IPS-11a (cell line): Measurements from ENCODE around the gene BCL2L13.
A peak's percentile ranks its signal among the peaks of the same experiment; 100 is the strongest.
"Not testable (repeated sequence)": the region's sequence is repeated elsewhere in the genome, so short reads cannot be mapped to it uniquely, and the experiment has no call there.

Source experiments
- H3K4me3 ChIP-seq: one replicate; pipeline ENCODE4 v1.5.1; 2013; ENCODE audit warnings: low read depth, low read length, control low read depth

The BCL2L13 gene

DNA sequence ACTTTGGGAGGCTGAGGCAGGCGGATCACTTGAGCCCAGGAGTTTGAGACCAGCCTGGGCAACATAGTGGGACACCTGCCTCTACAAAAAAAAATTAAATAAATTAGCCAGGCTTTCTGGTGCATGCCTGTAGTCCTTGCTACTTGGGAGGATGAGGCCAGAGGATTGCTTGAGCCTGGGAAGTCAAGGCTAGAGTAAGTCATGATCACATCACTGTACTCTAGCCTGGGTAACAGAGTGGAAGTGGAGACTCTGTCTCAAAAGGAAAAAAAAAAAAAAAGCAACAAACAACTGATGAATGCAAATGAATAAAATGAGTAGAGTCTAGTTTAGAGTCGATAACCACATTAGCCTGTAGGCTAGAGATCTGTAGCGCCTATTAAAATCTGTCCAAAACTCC lies 3.9 kb upstream of the BCL2L13 start:
- no peak overlapping the region for H3K4me3 ChIP-seq

DNA sequence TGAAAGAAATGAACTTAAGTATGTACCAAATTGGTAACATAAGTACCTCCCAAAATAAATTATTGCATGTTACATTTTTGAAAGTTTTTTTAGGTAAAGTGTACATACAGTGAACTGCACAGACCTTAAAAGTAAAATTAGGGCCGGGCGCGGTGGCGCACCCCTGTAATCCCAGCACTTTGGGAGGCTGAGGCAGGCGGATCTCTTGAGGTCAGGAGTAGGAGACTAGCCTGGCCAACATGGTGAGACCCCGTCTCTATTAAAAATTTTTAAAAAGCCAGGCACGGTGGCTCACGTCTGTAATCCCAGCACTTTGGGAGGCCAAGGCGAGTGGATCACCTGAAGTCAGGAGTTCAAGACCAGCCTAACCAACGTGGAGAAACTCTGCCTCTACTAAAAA lies 1.7 kb upstream of the BCL2L13 start:
- H3K4me3 ChIP-seq: not testable (repeated sequence)

DNA sequence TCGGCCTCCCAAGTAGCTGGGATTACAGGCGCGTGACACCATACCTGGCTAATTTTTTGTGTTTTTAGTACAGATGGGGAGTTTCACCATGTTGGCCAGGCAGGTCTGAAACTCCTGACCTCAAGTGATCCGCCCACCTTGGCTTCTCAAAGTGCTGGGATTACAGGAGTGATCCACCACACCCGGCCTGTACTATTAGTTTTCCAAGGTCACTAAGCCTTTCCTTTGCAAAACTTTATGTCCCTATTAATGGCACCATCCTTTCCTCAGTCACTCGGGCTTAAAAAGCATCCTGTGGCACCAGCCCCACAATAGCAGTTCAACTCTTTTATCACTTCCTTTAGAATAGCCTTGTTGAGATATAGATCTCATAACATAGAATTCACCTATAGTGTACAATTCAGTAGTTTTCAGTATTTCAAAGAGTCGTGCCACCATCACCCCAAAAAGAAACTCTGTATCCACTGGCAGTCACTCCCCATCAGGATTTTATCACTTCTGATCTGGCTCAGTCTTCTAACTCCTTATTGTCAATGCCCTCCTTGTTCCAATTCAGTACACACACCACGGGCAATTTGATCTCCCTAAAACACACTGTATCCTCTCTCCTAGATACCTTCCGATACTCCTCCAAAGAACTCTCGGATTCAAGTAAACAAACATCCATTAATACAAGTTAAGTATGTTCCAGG lies 921 bp upstream of the BCL2L13 start:
- H3K4me3 ChIP-seq: peak overlapping the region; percentile 97

DNA sequence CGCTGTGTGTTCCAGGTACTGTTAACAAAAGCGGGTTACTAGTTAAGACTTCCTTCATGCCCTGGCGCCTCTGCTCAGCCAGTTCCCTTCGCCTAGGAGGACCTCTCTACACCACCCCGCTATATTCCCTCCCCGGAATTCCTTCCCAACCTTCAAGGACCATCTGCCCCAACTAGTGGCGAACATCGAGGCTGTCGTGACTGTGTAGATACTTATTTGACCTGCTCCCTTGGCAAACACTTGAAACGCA lies 450 bp upstream of the BCL2L13 start:
- H3K4me3 ChIP-seq: peak overlapping the region; percentile 97

DNA sequence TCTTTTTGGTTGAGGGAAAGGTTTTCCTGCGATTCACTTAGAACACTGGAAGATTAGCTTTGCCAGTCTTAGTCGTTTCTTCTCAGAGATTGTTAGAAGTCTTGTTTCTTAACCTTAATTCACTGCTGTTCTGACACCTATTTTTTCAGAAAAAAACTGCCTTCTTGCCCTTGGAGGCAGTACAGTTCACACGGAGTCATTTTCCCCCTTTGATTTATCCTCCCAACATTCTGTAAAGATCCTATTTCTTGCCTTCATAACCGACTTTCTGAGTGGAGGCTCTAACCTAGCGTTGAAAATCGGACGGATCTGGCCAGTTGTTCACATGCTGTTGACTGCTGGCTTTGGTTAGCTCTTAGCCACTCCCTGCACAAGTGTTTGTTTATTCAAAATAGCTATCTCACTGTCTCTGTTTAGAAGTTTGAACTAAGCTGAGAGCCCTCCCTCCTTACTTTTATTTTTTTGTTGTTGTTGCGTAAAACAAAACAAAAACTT lies 737 bp downstream of the BCL2L13 start:
- H3K4me3 ChIP-seq: peak overlapping the region; percentile 97

DNA sequence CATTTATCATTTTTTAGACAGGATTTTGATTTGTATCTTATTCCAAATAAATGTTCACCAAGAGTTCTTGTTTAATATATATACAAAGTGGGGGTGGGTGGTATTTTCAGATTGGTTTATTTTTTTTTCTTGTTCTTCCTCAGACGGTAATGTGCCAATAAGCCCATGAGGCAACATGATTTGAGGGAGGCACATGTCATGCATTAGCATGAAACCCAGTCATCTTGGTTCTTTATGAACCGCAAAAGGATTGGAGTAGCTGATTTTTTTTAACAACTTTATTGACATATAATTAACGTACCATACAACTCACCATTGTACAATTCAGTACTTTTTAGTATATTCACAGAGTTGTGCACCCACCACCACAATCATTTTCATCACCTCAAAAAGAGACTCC lies 2.7 kb downstream of the BCL2L13 start:
- no peak overlapping the region for H3K4me3 ChIP-seq

DNA sequence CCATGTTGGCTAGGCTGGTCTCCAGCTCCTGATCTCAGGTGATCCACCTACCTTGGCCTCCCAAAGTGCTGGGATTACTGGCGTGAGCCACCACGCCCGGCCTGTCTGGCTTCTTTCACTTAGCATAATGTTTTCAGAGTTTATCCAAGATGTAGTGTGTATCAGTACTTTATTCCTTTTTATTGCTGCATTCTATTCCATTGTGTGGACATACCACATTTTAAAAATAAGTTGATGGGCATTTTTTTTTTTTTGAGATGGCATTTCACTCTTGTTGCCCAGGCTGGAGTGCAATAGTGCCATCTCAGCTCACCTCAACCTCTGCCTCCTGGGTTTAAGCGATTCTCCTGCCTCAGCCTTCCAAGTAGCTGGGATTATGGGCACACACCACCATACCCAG lies 3.8 kb downstream of the BCL2L13 start:
- H3K4me3 ChIP-seq: not testable (repeated sequence)

DNA sequence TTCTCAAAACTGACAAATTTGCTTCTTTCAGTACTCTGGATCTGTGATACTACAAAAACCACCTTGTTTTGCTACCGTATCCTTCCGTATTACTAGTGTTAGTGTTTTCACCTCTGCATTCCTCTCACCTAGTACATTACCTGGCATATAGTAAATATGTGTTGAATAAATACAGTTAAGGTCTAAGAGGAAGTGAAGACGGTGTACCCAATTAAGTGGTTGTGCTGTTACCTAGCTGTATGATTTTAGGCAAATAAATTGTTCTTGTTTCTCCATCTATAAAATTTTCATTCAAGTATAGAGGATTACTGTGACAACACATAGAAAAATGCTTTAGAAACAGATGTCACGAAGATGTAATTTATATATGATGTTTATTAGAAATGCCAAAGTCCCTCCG lies 8.9 kb downstream of the BCL2L13 start:
- H3K4me3 ChIP-seq: no peak overlapping the region

DNA sequence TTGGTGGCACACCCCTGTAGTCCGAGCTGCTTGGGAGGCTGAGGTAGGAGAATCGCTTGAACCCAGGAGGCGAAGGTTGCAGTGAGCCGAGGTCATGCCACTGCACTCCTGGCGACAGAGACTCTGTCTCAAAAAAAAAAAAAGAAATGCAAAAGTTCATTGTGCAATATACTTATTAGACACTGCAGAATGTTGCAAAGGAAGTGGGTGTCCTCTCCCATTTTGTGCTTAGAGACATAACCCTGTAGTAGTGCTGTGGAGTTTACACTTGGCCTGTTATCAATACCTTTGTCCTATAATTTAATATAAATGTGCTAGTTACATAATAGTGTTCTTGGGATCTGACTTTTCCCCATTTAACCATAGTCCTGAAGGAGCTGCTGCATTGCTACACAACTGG lies 9.4 kb downstream of the BCL2L13 start:
- no peak overlapping the region for H3K4me3 ChIP-seq

DNA sequence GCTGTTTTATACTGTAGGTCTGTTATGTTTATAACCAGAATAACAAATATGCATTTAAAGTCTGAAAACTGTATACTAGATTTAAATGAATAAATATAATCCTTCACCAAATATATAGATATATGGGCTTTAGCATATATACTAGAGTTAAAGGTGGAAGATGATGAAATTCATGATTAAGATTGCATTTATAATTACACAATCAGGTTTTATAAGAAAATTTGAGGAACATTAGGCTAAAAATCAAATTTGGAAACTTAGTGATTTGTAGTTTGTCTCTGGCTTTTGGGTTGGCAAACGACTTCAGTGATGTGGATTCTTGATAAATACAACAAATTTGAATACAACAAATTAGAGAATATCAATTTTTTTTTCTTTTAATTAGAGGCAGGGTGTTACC lies 10.0 kb downstream of the BCL2L13 start:
- H3K4me3 ChIP-seq: no peak overlapping the region

DNA sequence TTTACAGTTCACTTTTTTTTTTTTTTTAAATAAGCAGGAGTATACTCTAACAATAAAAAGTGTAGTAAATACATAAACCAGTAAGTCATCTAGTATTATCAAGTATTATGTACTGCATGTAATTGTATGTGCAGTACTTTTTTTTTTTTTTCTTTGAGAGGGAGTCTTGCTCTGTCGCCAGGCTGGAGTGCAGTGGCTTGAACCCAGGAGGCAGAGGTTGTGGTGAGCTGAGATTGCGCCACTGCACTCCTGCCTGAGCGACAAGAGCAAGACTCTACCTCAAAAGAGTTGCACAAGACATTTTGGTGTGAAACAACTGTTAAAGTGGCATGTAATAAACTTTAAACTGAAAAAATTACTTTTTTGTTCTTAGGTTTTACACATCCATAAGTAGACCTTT lies 16.7 kb downstream of the BCL2L13 start:
- H3K4me3 ChIP-seq: no peak overlapping the region

DNA sequence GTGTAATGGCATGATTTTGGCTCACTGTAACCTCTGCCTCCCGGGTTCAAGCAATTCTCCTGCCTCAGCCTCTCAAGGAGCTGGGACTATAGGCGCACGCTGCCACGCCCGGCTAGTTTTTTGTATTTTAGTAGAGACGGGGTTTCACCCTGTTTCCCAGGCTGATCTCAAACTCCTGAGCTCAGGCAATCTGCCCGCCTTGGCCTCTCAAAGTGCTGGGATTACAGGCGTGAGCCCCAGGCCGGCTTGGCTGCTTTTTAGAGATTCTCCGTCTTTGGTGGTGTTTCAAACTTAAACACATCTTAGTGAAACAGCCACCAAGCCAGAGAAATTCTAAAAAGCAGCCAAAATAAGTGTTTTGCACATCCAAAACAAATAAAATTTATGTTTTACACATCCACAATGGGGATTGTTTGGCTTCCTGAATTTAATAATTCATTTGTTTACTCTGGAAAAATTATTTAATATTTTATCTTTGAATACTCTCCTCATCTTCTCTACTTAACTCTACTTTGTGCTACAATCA lies 18.4 kb downstream of the BCL2L13 start:
- no peak overlapping the region for H3K4me3 ChIP-seq

DNA sequence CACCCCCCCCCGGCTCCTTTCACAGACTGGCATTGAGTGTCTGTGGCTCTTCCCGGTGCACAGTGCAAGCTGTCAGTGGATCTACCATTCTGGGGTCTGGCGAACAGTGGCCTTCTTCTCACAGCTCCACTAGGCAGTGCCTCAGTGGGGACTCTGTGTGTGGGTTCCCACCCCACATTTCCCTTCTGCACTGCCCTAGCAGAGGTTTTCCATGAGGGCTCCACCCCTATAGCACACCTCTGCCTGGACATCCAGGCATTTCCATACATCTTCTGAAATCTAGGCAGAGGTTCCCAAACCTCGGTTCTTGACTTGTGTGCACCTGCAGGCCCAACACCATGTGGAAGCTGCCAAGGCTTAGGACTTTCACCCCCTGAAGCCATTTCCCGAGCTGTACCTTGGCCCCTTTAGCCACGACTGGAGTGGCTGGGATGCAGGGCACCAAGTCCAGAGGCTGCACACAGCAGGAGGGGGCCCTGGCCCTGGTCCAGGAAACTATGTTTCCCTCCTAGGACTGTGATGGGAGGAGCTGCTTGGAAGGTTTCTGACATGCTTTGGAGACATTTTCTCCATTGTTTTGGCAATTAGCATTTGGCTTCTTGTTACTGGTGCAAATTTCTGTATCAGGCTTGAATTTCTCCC lies 26.0 kb downstream of the BCL2L13 start:
- no peak overlapping the region for H3K4me3 ChIP-seq

DNA sequence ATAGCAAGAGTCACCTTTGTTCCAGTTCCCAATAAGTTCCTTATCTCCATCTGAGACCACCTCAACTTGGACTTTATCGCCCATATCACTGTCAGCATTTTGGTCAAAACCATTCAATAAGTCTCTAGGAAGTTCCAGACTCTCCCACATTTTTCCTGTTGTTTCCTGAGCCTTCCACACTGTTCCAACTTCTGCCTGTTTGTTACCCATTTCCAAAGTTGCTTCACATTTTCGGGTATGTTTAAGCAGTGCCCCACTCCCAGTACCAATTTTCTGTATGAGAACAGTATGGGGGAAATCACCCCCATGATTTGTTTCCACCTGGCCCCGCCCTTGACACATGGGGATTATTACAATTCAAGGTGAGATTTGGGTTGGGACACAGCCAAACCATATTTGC lies 26.7 kb downstream of the BCL2L13 start:
- no peak overlapping the region for H3K4me3 ChIP-seq

DNA sequence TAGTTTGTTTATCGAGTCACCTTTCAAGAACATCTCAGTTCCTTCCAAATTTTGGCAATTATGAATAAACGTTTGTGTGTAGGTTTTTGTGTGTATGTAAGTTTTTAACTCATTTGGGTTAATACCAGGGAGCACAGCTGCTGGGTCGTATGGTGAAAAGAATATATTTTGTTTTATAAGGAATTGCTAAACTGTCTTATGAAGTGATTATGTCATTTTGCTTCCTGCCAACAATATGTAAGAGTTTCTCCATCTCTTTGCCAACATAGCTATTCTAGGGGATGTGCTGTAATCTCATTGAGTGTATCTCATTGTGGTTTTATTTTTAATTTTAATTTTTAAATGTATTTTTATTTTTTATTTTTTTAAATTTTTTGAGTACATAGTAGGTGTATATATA lies 27.3 kb downstream of the BCL2L13 start:
- no peak overlapping the region for H3K4me3 ChIP-seq

DNA sequence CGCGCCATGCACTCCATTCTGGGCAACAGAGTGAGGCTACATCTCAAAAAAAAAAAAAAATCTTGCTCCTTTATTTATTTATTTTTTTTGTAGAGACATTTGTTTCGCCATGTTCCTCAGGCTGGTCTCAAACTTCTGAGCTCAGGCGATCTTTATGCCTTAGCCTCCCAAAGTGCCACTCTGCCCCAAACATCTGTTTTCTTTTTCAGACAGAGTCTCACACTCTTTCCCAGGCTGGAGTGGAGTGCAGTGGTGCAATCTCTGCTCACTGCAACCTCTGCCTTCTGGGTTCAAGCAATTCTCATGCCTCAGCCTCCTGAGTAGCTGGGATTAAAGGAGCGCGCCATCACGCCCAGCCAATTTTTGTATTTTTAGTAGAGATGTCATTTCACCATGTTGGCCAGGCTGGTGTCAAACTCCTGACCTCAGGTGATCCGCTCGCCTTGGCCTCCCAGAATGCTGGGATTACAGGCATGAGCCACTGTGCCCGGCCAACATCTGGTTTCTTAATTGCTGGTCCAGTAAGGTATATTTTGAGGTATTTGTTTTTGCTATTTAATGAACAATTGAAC lies 33.0 kb downstream of the BCL2L13 start:
- not testable (repeated sequence) for H3K4me3 ChIP-seq

DNA sequence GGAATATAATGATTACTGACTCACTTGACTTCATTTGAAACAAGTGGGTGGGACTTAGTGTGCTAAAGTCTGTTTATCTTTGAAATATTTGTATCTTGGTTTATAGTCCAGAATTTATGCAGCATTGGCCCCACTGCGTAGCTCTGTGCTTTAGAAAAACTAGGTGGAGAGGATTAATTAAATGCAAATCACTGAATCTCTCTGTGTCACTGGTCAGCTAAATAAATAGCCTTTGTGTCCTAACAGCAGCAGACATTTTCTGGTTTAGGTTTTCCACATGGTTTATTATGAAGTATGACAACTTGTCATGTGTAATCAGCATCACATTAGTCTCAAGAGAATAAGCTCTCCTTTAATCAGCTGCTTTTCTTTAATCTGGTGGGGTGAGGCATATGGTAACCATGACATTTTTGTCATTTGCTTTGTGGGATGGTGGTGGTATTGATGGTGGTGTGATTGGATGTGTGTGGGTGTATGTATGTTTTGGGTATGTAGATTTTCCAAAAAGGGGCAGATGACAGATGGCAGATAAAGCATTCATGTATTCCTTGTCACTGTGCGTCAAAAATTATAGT lies 33.9 kb downstream of the BCL2L13 start:
- H3K4me3 ChIP-seq: no peak overlapping the region

DNA sequence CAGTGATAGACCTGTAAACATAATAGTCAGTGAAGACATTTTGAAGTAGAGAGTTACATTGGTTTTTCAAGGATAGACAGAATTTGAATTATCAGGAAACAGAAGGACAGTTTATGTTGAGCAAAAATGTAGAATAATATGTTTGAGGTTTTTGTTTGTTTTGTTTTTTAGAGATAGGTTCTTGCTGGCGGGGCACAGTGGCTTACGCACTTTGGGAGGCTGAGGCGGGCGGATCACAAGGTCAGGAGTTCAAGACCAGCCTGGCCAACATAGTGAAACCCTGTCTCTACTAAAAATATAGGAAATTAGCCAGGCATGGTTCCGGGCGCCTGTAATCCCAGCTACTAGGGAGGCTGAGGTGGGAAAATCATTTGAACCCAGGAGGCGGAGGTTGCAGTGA lies 35.6 kb downstream of the BCL2L13 start:
- no peak overlapping the region for H3K4me3 ChIP-seq

DNA sequence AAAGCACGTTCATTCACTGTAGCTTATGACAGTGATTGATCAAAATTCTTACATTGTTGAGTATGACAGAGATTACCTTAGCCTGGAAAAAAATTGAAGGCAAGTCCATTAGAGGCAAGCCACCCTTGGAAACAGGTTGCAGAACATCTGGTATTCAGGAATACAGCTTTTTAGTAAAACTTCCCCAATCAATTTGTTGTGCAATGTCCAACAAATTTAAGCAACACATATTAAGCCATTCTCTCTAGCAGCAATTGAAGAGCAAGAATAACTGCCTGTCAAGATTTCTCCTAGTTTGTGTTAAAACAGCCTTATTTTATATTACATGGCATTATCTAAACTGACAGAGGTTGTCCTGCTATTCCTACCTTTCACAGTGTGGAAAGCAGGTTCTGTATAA lies 37.0 kb downstream of the BCL2L13 start:
- H3K4me3 ChIP-seq: no peak overlapping the region

DNA sequence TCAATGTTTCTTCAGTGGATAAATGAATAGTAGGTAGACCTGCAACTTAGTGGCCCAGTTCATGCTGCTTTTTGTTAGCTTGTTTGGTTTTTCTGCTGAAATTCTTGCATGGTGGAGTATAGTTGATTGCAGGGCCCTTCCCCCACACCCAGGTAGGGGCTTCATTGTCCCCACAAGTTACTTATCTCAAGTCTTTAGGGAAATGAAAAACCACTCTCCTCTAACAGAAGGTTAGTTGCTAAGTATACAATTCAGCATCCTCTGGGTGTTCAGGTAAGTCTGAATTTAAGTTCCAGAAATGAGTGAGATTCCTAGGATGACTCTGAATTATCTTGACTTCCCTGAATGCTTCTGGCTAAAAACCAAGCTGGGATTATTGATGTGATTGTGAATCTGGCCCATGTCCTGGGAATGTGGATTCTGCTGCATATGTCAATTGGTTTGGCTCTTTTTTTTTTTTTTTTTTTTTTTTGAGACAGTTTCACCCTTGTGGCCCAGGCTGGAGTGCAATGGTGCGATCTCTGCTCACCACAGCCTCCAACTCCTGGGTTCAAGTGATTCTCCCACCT lies 40.3 kb downstream of the BCL2L13 start:
- no peak overlapping the region for H3K4me3 ChIP-seq

DNA sequence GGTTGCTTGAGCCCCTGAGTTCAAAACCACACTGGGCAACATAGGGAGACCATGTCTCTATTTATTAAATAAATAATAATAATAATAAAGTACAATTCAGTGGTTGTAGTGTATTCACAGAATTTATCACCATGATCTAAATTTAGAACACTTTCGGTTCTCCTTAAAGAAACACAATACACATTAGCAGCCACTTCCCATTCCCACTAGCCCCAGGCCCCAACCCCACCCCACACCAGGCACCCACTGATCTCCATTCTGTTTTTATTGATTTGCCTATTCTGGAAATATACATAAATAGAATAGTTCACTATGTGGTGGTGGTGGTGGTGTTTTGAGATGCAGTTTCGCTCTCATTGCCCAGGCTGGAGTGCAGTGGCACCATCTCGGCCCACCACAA lies 45.7 kb downstream of the BCL2L13 start:
- no peak overlapping the region for H3K4me3 ChIP-seq

DNA sequence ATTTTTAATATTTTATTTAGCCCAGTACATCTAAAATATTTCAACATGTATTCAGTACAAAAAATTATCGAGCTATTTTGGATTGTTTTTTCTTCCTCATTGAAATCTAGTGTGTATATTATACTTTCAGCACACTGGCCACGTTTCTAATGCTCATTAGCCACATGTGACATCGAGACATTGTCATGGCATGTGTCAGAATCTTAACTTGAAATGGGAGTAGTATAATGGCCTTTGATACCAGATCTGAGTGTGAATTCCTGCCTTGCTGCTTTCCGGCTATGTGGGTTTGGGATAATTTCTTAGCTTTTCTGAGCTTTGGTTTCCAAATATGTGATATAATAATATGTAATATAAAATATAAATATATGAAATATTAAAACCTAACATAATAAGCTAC lies 54.3 kb downstream of the BCL2L13 start:
- H3K4me3 ChIP-seq: no peak overlapping the region
